Esophagus squamous epithelium (tissue), 5 donors: ENCODE data around the gene CD99L2. TPM values are rescaled to one million over a fixed set of nuclear protein-coding genes. Genes with fewer than 3 reads are reported as not detected.

ENCODE experiments used
- DNase-seq: peaks from one replicate; lab custom pipeline; 2025; lab: John Stamatoyannopoulos, UW
- H3K27ac ChIP-seq, 4 donors: fragments of 200-600 bp; sonication (generic); one replicate each; pipeline ENCODE4 v1.5.1; 2016 to 2019; ENCODE audit warnings: mild to moderate bottlenecking in 1 of 4
- H3K27me3 ChIP-seq, 4 donors: fragments of 200-600 bp; sonication (generic); 1 replicate in 3 of 4; 2 replicates in 1 of 4; pipeline versions ENCODE4 v1.5.1 to v1.6.0; 2017 to 2021; ENCODE audit warnings: antibody characterized with exemption in 1 of 4
- H3K36me3 ChIP-seq, 3 donors: fragments of 200-600 bp; sonication (generic); one replicate each; pipeline ENCODE4 v1.5.1; 2016 to 2019
- H3K4me1 ChIP-seq, 3 donors: fragments of 200-600 bp; sonication (generic); one replicate each; pipeline ENCODE4 v1.5.1; 2017 to 2019
- H3K4me3 ChIP-seq, 4 donors: fragments of 200-600 bp; sonication (generic); 1 replicate in 3 of 4; 2 replicates in 1 of 4; pipeline ENCODE4 v1.5.1; 2016 to 2019; ENCODE audit warnings: mild to moderate bottlenecking in 2 of 4, moderate library complexity in 1 of 4
- H3K9me3 ChIP-seq, 3 donors: fragments of 200-600 bp; sonication (generic); one replicate each; pipeline ENCODE4 v1.5.1; 2016 to 2019
- CTCF ChIP-seq, 6 experiments: fragments of 450-650 bp in 4 of 6; fragments of 200-600 bp in 2 of 6; sonication (generic) in 2 of 6; IDR thresholded peaks; one replicate each; pipeline ENCODE4 v1.5.1; 2016 to 2019; ENCODE audit warnings: antibody characterized with exemption in 6 of 6, mild to moderate bottlenecking in 4 of 6, moderate library complexity in 4 of 6
- POLR2A ChIP-seq, 4 donors: fragments of 450-650 bp; IDR thresholded peaks; one replicate each; pipeline ENCODE4 v1.6.1; 2017; ENCODE audit warnings: antibody characterized with exemption in 4 of 4, mild to moderate bottlenecking in 4 of 4, moderate library complexity in 3 of 4
- WGBS, 2 donors: methylation state at CpG; one replicate each; pipeline ENCODE4 v1.1.5; 2018; 5-methylcytosine and 5-hydroxymethylcytosine counted together
- intact Hi-C: fragments of 100-400 bp; cut with DNase I; formaldehyde crosslinking; loops from one replicate; pipeline ENCODE4 v1.15.0; 2022
- total RNA-seq, 4 donors: library from RNA; depleted of rRNA; stranded (reverse); fragments of >200 nt; gene quantifications; one replicate each; pipeline ENCODE4 v1.1.0, GENCODE V29; 2016
- donor health status: DM: yes; HTN: yes; CAD: no.

The CD99L2 gene
- total RNA-seq, 4 donors from 2014 or later: 3.8 to 21.9 (median 7.7) TPM

- intact Hi-C loops: no loop called here
- no peak overlapping the region for H3K27ac ChIP-seq
- H3K4me3 ChIP-seq: no peak overlapping the region
- DNase-seq: no peak
- no peaks in the 10 kb centered on the region for H3K9me3 ChIP-seq
- WGBS, 2 donors: 59 to 71% methylated on average over 11 to 16 of the region's 17 CpGs
- peaks cover 0 to 28% (median 0%) of the 10 kb centered on the region in 3 donors for H3K4me1 ChIP-seq
- no peaks in the 10 kb centered on the region for H3K27me3 ChIP-seq
- no peak for TF ChIP-seq CTCF (IDR thresholded peaks at IDR 0.05)
- no peak for TF ChIP-seq POLR2A (IDR thresholded peaks at IDR 0.05)
- H3K36me3 ChIP-seq: peaks cover 0 to 26% (median 0%) of the 10 kb centered on the region in 3 donors
These were observed 130.9 kb downstream of the CD99L2 start for GRCh38 chrX:150767475-150768131.

- H3K27ac ChIP-seq: no peak overlapping the region
- H3K27me3 ChIP-seq: no peaks in the 10 kb centered on the region
- DNase-seq: no peak
- no peak overlapping the region for H3K4me3 ChIP-seq
- H3K4me1 ChIP-seq: peaks cover 0 to 23% (median 0%) of the 10 kb centered on the region in 3 donors
- peaks cover 0 to 32% (median 0%) of the 10 kb centered on the region in 3 donors for H3K36me3 ChIP-seq
- no peak for TF ChIP-seq POLR2A (IDR thresholded peaks at IDR 0.05)
- TF ChIP-seq CTCF (IDR thresholded peaks at IDR 0.05): no peak
- H3K9me3 ChIP-seq: no peaks in the 10 kb centered on the region
- intact Hi-C loops: no loop called here
- WGBS, 2 donors: no CpG with 5 or more reads among the region's 9 CpGs
These were observed 131.4 kb downstream of the CD99L2 start for GRCh38 chrX:150767045-150767395.

GRCh38 chrX:150766351-150767044 lies 132.0 kb downstream of the CD99L2 start:
- Histone ChIP-seq H3K27ac (no peak overlapping the region), H3K36me3 (peaks cover 0 to 32% (median 0%) of the 10 kb centered on the region in 3 donors), H3K4me1 (peaks cover 0 to 21% (median 0%) of the 10 kb centered on the region in 3 donors), H3K9me3 (no peaks in the 10 kb centered on the region), H3K4me3 (no peak overlapping the region), H3K27me3 (no peaks in the 10 kb centered on the region)
- WGBS, 2 donors: 87 to 94% methylated on average over 3 of the region's 13 CpGs
- no peak for DNase-seq
- intact Hi-C loops: no loop called here
- no peak for TF ChIP-seq CTCF (IDR thresholded peaks at IDR 0.05)
- no peak for TF ChIP-seq POLR2A (IDR thresholded peaks at IDR 0.05)

GRCh38 chrX:150765782-150766350 lies 132.6 kb downstream of the CD99L2 start:
- no peak for DNase-seq
- 77% methylated on average over 7 of the region's 19 CpGs; no CpG with 5 or more reads in 1 of the 2 donors for WGBS, 2 donors

More at GRCh38 chrX:150765782-150766350, 132.6 kb downstream of the CD99L2 start:
- no peak overlapping the region for H3K4me3 ChIP-seq
- peaks cover 0 to 21% (median 0%) of the 10 kb centered on the region in 3 donors for H3K4me1 ChIP-seq
- H3K9me3 ChIP-seq: no peaks in the 10 kb centered on the region
- intact Hi-C loops: no loop called here
- H3K36me3 ChIP-seq: peaks cover 0 to 32% (median 0%) of the 10 kb centered on the region in 3 donors
- TF ChIP-seq CTCF (IDR thresholded peaks at IDR 0.05) (no peak), POLR2A (IDR thresholded peaks at IDR 0.05) (no peak)
- H3K27ac ChIP-seq: no peak overlapping the region
- no peaks in the 10 kb centered on the region for H3K27me3 ChIP-seq
